GM23338 (cell line): ENCODE data around the gene COBLL1. TPM values are rescaled to one million over a fixed set of nuclear protein-coding genes. Genes with fewer than 3 reads are reported as not detected.

Experiments
- ATAC-seq: fragments of 200-7000 bp; cut with Tn5 transposase; 3 replicates; pipeline ENCODE4 v1.9.1; 2020
- DNase-seq: peaks from one replicate; pipeline ENCODE4 v3.0.0-alpha.2; 2015; ENCODE audit warnings: low spot score
- H2AFZ ChIP-seq: fragments of 200-600 bp; sonication (generic); 2 replicates; pipeline ENCODE4 v1.8.0; 2016; ENCODE audit warnings: antibody characterized with exemption, mild to moderate bottlenecking, moderate library complexity
- H3F3A ChIP-seq: fragments of 200-600 bp; sonication (generic); replicated peaks from 2 replicates; pipeline ENCODE4 v1.8.0; 2017; ENCODE audit warnings: antibody characterized with exemption, mixed run types, low read depth
- H3K27ac ChIP-seq: fragments of 200-600 bp; sonication (generic); 2 replicates; pipeline ENCODE4 v1.6.1; 2016; ENCODE audit warnings: low read depth
- H3K27me3 ChIP-seq: fragments of 200-600 bp; sonication (generic); 2 replicates; pipeline ENCODE4 v1.8.0; 2016; ENCODE audit warnings: mild to moderate bottlenecking, mixed run types, moderate library complexity; ENCODE audit not compliant: insufficient read depth
- H3K36me3 ChIP-seq: fragments of 200-600 bp; sonication (generic); 2 replicates; pipeline ENCODE4 v1.8.0; 2016; ENCODE audit warnings: mild to moderate bottlenecking; ENCODE audit not compliant: insufficient read depth
- H3K4me1 ChIP-seq: fragments of 200-600 bp; sonication (generic); 2 replicates; pipeline ENCODE4 v1.8.0; 2016; ENCODE audit warnings: mild to moderate bottlenecking, moderate library complexity; ENCODE audit not compliant: insufficient read depth
- H3K4me2 ChIP-seq: fragments of 200-600 bp; sonication (generic); 2 replicates; pipeline ENCODE4 v1.7.1; 2017; ENCODE audit warnings: mixed run types
- H3K4me3 ChIP-seq: fragments of 200-600 bp; sonication (generic); 2 replicates; pipeline ENCODE4 v1.6.1; 2016; ENCODE audit warnings: mixed run types
- H3K79me2 ChIP-seq: fragments of 200-600 bp; sonication (generic); replicated peaks from 2 replicates; pipeline ENCODE4 v1.8.0; 2017; ENCODE audit warnings: mild to moderate bottlenecking; ENCODE audit not compliant: insufficient read depth
- H3K9me2 ChIP-seq: fragments of 200-600 bp; sonication (generic); 2 replicates; pipeline ENCODE4 v1.8.0; 2017; ENCODE audit not compliant: insufficient read depth
- H4K20me1 ChIP-seq: fragments of 200-600 bp; sonication (generic); replicated peaks from 2 replicates; pipeline ENCODE4 v1.8.0; 2017; ENCODE audit warnings: mild to moderate bottlenecking; ENCODE audit not compliant: insufficient read depth
- H3K27ac Mint-ChIP-seq: 2 replicates; pipeline ENCODE4 v1.8.0; 2020; ENCODE audit warnings: inconsistent platforms, mild to moderate bottlenecking, moderate library complexity, mixed read lengths
- H3K27me3 Mint-ChIP-seq: 3 replicates; pipeline ENCODE4 v1.8.0; 2022; ENCODE audit warnings: low read depth, mild to moderate bottlenecking, moderate library complexity, mixed read lengths, inconsistent platforms; ENCODE audit not compliant: insufficient read depth, poor library complexity
- H3K36me3 Mint-ChIP-seq: 3 replicates; pipeline ENCODE4 v1.8.0; 2021; ENCODE audit warnings: low read depth, mild to moderate bottlenecking, inconsistent platforms, moderate library complexity, mixed read lengths
- H3K4me1 Mint-ChIP-seq: 3 replicates; pipeline ENCODE4 v1.8.0; 2020; ENCODE audit warnings: mild to moderate bottlenecking, inconsistent platforms, mixed read lengths
- H3K4me3 Mint-ChIP-seq: 3 replicates; pipeline ENCODE4 v1.8.0; 2021; ENCODE audit warnings: moderate library complexity, mild to moderate bottlenecking, inconsistent platforms, mixed read lengths
- H3K9me3 Mint-ChIP-seq: 3 replicates; pipeline ENCODE4 v1.8.0; 2020; ENCODE audit warnings: moderate library complexity, mild to moderate bottlenecking, inconsistent platforms, mixed read lengths
- CREB1 ChIP-seq: fragments of 250-450 bp; sonication (Bioruptor Pico); IDR thresholded peaks from 2 replicates; pipeline ENCODE4 v1.5.0; 2020; ENCODE audit warnings: low read depth, mild to moderate bottlenecking, moderate library complexity
- CTCF ChIP-seq, 2 experiments: fragments of 200-600 bp in 1 of 2; sonication (generic) in 1 of 2; conservative IDR thresholded peaks; 2 replicates each; pipeline versions ENCODE4 v1.5.1 to v1.6.1; 2016 to 2017; ENCODE audit warnings: antibody characterized with exemption in 2 of 2, low read depth in 2 of 2, mild to moderate bottlenecking in 2 of 2, moderate library complexity in 1 of 2
- ETS1 ChIP-seq: IDR thresholded peaks from 2 replicates; pipeline ENCODE4 v1.6.1; 2016; ENCODE audit warnings: antibody characterized with exemption
- EZH2 ChIP-seq: fragments of 200-600 bp; sonication (generic); IDR thresholded peaks from one replicate; pipeline ENCODE4 v1.8.0; 2017; ENCODE audit warnings: antibody characterized with exemption, mild to moderate bottlenecking, low read depth; ENCODE audit not compliant: unreplicated experiment
- EZH2phosphoT487 ChIP-seq: fragments of 200-600 bp; sonication (generic); IDR thresholded peaks from one replicate; pipeline ENCODE4 v1.8.1; 2018; ENCODE audit warnings: antibody characterized with exemption; ENCODE audit not compliant: unreplicated experiment
- JUNB ChIP-seq: IDR thresholded peaks from one replicate; pipeline ENCODE4 v1.6.1; 2016; ENCODE audit warnings: antibody characterized with exemption; ENCODE audit not compliant: unreplicated experiment
- NANOG ChIP-seq: IDR thresholded peaks from 2 replicates; pipeline ENCODE4 v1.6.1; 2016; ENCODE audit warnings: antibody characterized with exemption, borderline replicate concordance
- POLR2AphosphoS5 ChIP-seq: IDR thresholded peaks from 2 replicates; pipeline ENCODE4 v1.6.1; 2016; ENCODE audit warnings: antibody characterized with exemption, low read depth
- REST ChIP-seq: IDR thresholded peaks from one replicate; pipeline ENCODE4 v1.6.1; 2018; ENCODE audit warnings: antibody characterized with exemption; ENCODE audit not compliant: unreplicated experiment
- STAT1 ChIP-seq: IDR thresholded peaks from one replicate; pipeline ENCODE4 v1.6.1; 2016; ENCODE audit warnings: antibody characterized with exemption; ENCODE audit not compliant: unreplicated experiment
- ZNF114 ChIP-seq: fragments of 250-450 bp; sonication (Bioruptor Pico); IDR thresholded peaks from 2 replicates; pipeline ENCODE4 v1.5.0; 2020; ENCODE audit warnings: mild to moderate bottlenecking, moderate library complexity
- ZNF331 ChIP-seq: fragments of 250-450 bp; sonication (Bioruptor Pico); IDR thresholded peaks from 2 replicates; pipeline ENCODE4 v1.5.0; 2020; ENCODE audit warnings: low read depth, mild to moderate bottlenecking, moderate library complexity
- ZNF462 ChIP-seq: fragments of 250-450 bp; sonication (Bioruptor Pico); IDR thresholded peaks from 2 replicates; pipeline ENCODE4 v1.5.0; 2020; ENCODE audit warnings: mild to moderate bottlenecking, moderate library complexity
- polyA plus RNA-seq: library from polyadenylated mRNA; unstranded; fragments of >200 nt; fragmentation: Nextera tagmentation; extraction: Ambion mirVana; gene quantifications from 2 replicates; pipeline ENCODE4 v1.2.1, GENCODE V29; 2016
- total RNA-seq: library from RNA; depleted of rRNA; stranded (reverse); fragments of >200 nt; shearing (Covaris generic); gene quantifications from 2 replicates; pipeline ENCODE4 v1.2.3, GENCODE V29; 2014

Gene COBLL1
- total and polyA plus RNA-seq, 2 experiments from 2014 or later = 2.9 to 7.4 TPM

- no peak for DNase-seq
- no peaks in the 10 kb centered on the region for H3F3A ChIP-seq
- H3K27ac ChIP-seq = no peak overlapping the region
- TF ChIP-seq ETS1 (no peak), EZH2 (no peak), CTCF (conservative IDR thresholded peaks at IDR 0.05; ENCODE audit: low read depth in 2 of 2) (no peak), CREB1 (no peak), POLR2AphosphoS5 (no peak), REST (no peak), EZH2phosphoT487 (no peak), STAT1 (no peak), ZNF114 (CRISPR knock-in tag) (no peak), ZNF462 (CRISPR knock-in tag) (no peak), ZNF331 (CRISPR knock-in tag) (no peak), NANOG (no peak), JUNB (no peak)
- no peaks in the 10 kb centered on the region for H3K4me1 ChIP-seq
- Mint-ChIP-seq H3K27ac (no peak overlapping the region), H3K9me3 (no peaks in the 10 kb centered on the region), H3K36me3 (no peaks in the 10 kb centered on the region), H3K27me3 (peaks cover 1% of the 10 kb centered on the region), H3K4me3 (no peak overlapping the region), H3K4me1 (no peaks in the 10 kb centered on the region)
- ATAC-seq = no peak
- no peaks in the 10 kb centered on the region for H4K20me1 ChIP-seq
- H3K79me2 ChIP-seq = no peaks in the 10 kb centered on the region
- H3K4me2 ChIP-seq = no peak overlapping the region
- no peak overlapping the region for H2AFZ ChIP-seq
- no peaks in the 10 kb centered on the region for H3K36me3 ChIP-seq
- no peaks in the 10 kb centered on the region for H3K27me3 ChIP-seq
- no peaks in the 10 kb centered on the region; the same call in 1 of the 2 replicates for H3K9me2 ChIP-seq
- H3K4me3 ChIP-seq = no peak overlapping the region
These were observed 165.9 kb downstream of the COBLL1 start for GRCh38 chr2:164675687-164676086.
